ENCODE results near the gene AFG3L2. TPM values are rescaled to one million over a fixed set of nuclear protein-coding genes. Genes with fewer than 3 reads are reported as not detected.

AFG3L2 gene
- total and polyA plus RNA-seq, 4 experiments from 2014 or later: 27.8 to 34.6 (median 32.2) TPM

- peaks cover 0 to 4% (median 1%) of the 10 kb centered on the region in 4 donors for H3K4me1 Mint-ChIP-seq
Measured at GRCh38 chr18:12326711-12327460, 50.1 kb downstream of the AFG3L2 start.

GRCh38 chr18:12325726-12326245, 51.2 kb downstream of the AFG3L2 start:
- H3K27me3 ChIP-seq (ENCODE audit: insufficient read depth, low read length): no peaks in the 10 kb centered on the region
- intact Hi-C loops (cut with micrococcal nuclease): no loop called here
- H3K27ac ChIP-seq (ENCODE audit: low read depth, low read length): no peak overlapping the region
- Mint-ChIP-seq H3K4me3 (no peak overlapping the region), H3K27ac (no peak overlapping the region), H3K36me3 (peaks cover 32 to 51% of the 10 kb centered on the region in 2 donors), H3K27me3 (no peaks in the 10 kb centered on the region), H3K9me3 (peaks cover 0 to 2% (median 0%) of the 10 kb centered on the region in 8 donors), H3K4me1 (peaks cover 0 to 4% (median 1%) of the 10 kb centered on the region in 4 donors)
- H3K4me3 ChIP-seq (ENCODE audit: low read length in 2 of 2): no peak overlapping the region
- ChIA-PET POLR2A (ENCODE audit: partially characterized antibody) (no interaction called here), CTCF (ENCODE audit: partially characterized antibody) (no interaction called here)
- H3K9me3 ChIP-seq (ENCODE audit: control insufficient read depth in 1 of 2, low read length in 2 of 2): no peaks in the 10 kb centered on the region
- peaks cover 18% of the 10 kb centered on the region for H3K36me3 ChIP-seq (ENCODE audit: insufficient read depth, low read length)
- no peaks in the 10 kb centered on the region for H3K4me1 ChIP-seq (ENCODE audit: insufficient read depth, low read length)
- no peak for DNase-seq

More at GRCh38 chr18:12326711-12327460, 50.1 kb downstream of the AFG3L2 start:
- intact Hi-C loops (cut with micrococcal nuclease): no loop called here
- H3K27me3 Mint-ChIP-seq: no peaks in the 10 kb centered on the region
- H3K36me3 Mint-ChIP-seq: peaks cover 37 to 51% of the 10 kb centered on the region in 2 donors
- ChIA-PET POLR2A (ENCODE audit: partially characterized antibody) (no interaction called here), CTCF (ENCODE audit: partially characterized antibody) (interaction anchor here (0.9 to 3.8 kb wide), 5 partner anchors 8 to 608 kb away, joined by 3 to 26 read pairs (median 16); no protein-coding TSS in a partner anchor)
- Histone ChIP-seq H3K27me3 (ENCODE audit: insufficient read depth, low read length) (no peaks in the 10 kb centered on the region), H3K36me3 (ENCODE audit: insufficient read depth, low read length) (peaks cover 18% of the 10 kb centered on the region), H3K4me1 (ENCODE audit: insufficient read depth, low read length) (no peaks in the 10 kb centered on the region), H3K9me3 (ENCODE audit: control insufficient read depth in 1 of 2, low read length in 2 of 2) (no peaks in the 10 kb centered on the region), H3K27ac (ENCODE audit: low read depth, low read length) (no peak overlapping the region), H3K4me3 (ENCODE audit: low read length in 2 of 2) (no peak overlapping the region)
- H3K27ac Mint-ChIP-seq: no peak overlapping the region
- no peak for DNase-seq
- H3K9me3 Mint-ChIP-seq: peaks cover 0 to 2% (median 0%) of the 10 kb centered on the region in 8 donors
- H3K4me3 Mint-ChIP-seq: no peak overlapping the region

- Mint-ChIP-seq H3K36me3 (peaks cover 32 to 50% of the 10 kb centered on the region in 2 donors), H3K27me3 (no peaks in the 10 kb centered on the region), H3K4me3 (no peak overlapping the region), H3K4me1 (peaks cover 0 to 4% (median 1%) of the 10 kb centered on the region in 4 donors), H3K27ac (no peak overlapping the region), H3K9me3 (peaks cover 0 to 2% (median 0%) of the 10 kb centered on the region in 8 donors)
- DNase-seq: no peak
- Histone ChIP-seq H3K27me3 (ENCODE audit: insufficient read depth, low read length) (no peaks in the 10 kb centered on the region), H3K4me3 (ENCODE audit: low read length in 2 of 2) (no peak overlapping the region), H3K27ac (ENCODE audit: low read depth, low read length) (no peak overlapping the region), H3K9me3 (ENCODE audit: control insufficient read depth in 1 of 2, low read length in 2 of 2) (no peaks in the 10 kb centered on the region), H3K36me3 (ENCODE audit: insufficient read depth, low read length) (peaks cover 18% of the 10 kb centered on the region), H3K4me1 (ENCODE audit: insufficient read depth, low read length) (no peaks in the 10 kb centered on the region)
- intact Hi-C loops (cut with micrococcal nuclease): no loop called here
- ChIA-PET CTCF (ENCODE audit: partially characterized antibody) (no interaction called here), POLR2A (ENCODE audit: partially characterized antibody) (no interaction called here)
Measured at GRCh38 chr18:12324991-12325725, 51.9 kb downstream of the AFG3L2 start.

GRCh38 chr18:12321333-12321732, 55.7 kb downstream of the AFG3L2 start:
- H3K36me3 ChIP-seq (ENCODE audit: insufficient read depth, low read length): peaks cover 11% of the 10 kb centered on the region
- no peaks in the 10 kb centered on the region for H3K9me3 ChIP-seq (ENCODE audit: control insufficient read depth in 1 of 2, low read length in 2 of 2)
- H3K27ac ChIP-seq (ENCODE audit: low read depth, low read length): no peak overlapping the region
- no peak overlapping the region for H3K27ac Mint-ChIP-seq
- H3K4me3 Mint-ChIP-seq: no peak overlapping the region
- ChIA-PET CTCF (ENCODE audit: partially characterized antibody) (no interaction called here), POLR2A (ENCODE audit: partially characterized antibody) (no interaction called here)
- no peaks in the 10 kb centered on the region for H3K4me1 Mint-ChIP-seq
- H3K9me3 Mint-ChIP-seq: no peaks in the 10 kb centered on the region
- H3K27me3 ChIP-seq (ENCODE audit: insufficient read depth, low read length): no peaks in the 10 kb centered on the region
- H3K4me3 ChIP-seq (ENCODE audit: low read length in 2 of 2): no peak overlapping the region
- no peak for DNase-seq
- peaks cover 10 to 18% of the 10 kb centered on the region in 2 donors for H3K36me3 Mint-ChIP-seq
- intact Hi-C loops (cut with micrococcal nuclease): no loop called here
- no peaks in the 10 kb centered on the region for H3K4me1 ChIP-seq (ENCODE audit: insufficient read depth, low read length)
- no peaks in the 10 kb centered on the region for H3K27me3 Mint-ChIP-seq

GRCh38 chr18:12318857-12319256, 58.2 kb downstream of the AFG3L2 start:
- CTCF ChIA-PET (ENCODE audit: partially characterized antibody): interaction anchor here (1.2 to 3.3 kb wide), 2 partner anchors 10 to 46 kb away, joined by 3 to 26 read pairs; no protein-coding TSS in a partner anchor
- peaks cover 0 to 3% of the 10 kb centered on the region in 2 donors for H3K36me3 Mint-ChIP-seq
- no peak overlapping the region for H3K27ac Mint-ChIP-seq
- no peaks in the 10 kb centered on the region for H3K36me3 ChIP-seq (ENCODE audit: insufficient read depth, low read length)
- DNase-seq: no peak
- no peak overlapping the region for H3K4me3 ChIP-seq (ENCODE audit: low read length in 2 of 2)
- no peaks in the 10 kb centered on the region for H3K27me3 ChIP-seq (ENCODE audit: insufficient read depth, low read length)
- H3K27ac ChIP-seq (ENCODE audit: low read depth, low read length): no peak overlapping the region
- no peaks in the 10 kb centered on the region for H3K9me3 ChIP-seq (ENCODE audit: control insufficient read depth in 1 of 2, low read length in 2 of 2)
- H3K4me1 Mint-ChIP-seq: no peaks in the 10 kb centered on the region
- peaks cover 0 to 1% of the 10 kb centered on the region in 2 donors for H3K27me3 Mint-ChIP-seq
- H3K4me3 Mint-ChIP-seq: no peak overlapping the region
- H3K4me1 ChIP-seq (ENCODE audit: insufficient read depth, low read length): no peaks in the 10 kb centered on the region
- H3K9me3 Mint-ChIP-seq: peaks cover 0 to under 1% (median 0%) of the 10 kb centered on the region in 8 donors
- intact Hi-C loops (cut with micrococcal nuclease): no loop called here
- POLR2A ChIA-PET (ENCODE audit: partially characterized antibody): no interaction called here

- no peaks in the 10 kb centered on the region for H3K9me3 ChIP-seq (ENCODE audit: control insufficient read depth in 1 of 2, low read length in 2 of 2)
- Mint-ChIP-seq H3K36me3 (peaks cover 0 to 3% of the 10 kb centered on the region in 2 donors), H3K27me3 (peaks cover 0 to 1% of the 10 kb centered on the region in 2 donors), H3K27ac (no peak overlapping the region), H3K9me3 (peaks cover 0 to 5% (median 2%) of the 10 kb centered on the region in 8 donors), H3K4me1 (no peaks in the 10 kb centered on the region), H3K4me3 (no peak overlapping the region)
- ChIA-PET POLR2A (ENCODE audit: partially characterized antibody) (no interaction called here), CTCF (ENCODE audit: partially characterized antibody) (interaction anchor here (3.3 kb wide), 1 partner anchor 10 kb away, joined by 26 read pairs; no protein-coding TSS in a partner anchor)
- no peak for DNase-seq
- H3K4me1 ChIP-seq (ENCODE audit: insufficient read depth, low read length): no peaks in the 10 kb centered on the region
- H3K4me3 ChIP-seq (ENCODE audit: low read length in 2 of 2): no peak overlapping the region
- intact Hi-C loops (cut with micrococcal nuclease): no loop called here
- no peaks in the 10 kb centered on the region for H3K36me3 ChIP-seq (ENCODE audit: insufficient read depth, low read length)
- H3K27me3 ChIP-seq (ENCODE audit: insufficient read depth, low read length): no peaks in the 10 kb centered on the region
- H3K27ac ChIP-seq (ENCODE audit: low read depth, low read length): no peak overlapping the region
Measured at GRCh38 chr18:12318334-12318697, 58.7 kb downstream of the AFG3L2 start.
